CD8-positive, alpha-beta memory T cell (primary cell): ENCODE data around the gene KCTD1. TPM values are rescaled to one million over a fixed set of nuclear protein-coding genes. Genes with fewer than 3 reads are reported as not detected.

Source experiments
- CTCF ChIA-PET: fragments of 350-600 bp; sonication (Branson Sonifier 250); formaldehyde crosslinking; loops from one replicate; lab custom pipeline; 2021; ENCODE audit warnings: antibody characterized with exemption; lab: Charles Lee
- POLR2A ChIA-PET: fragments of 350-600 bp; sonication (Branson Sonifier 250); formaldehyde crosslinking; loops from one replicate; lab custom pipeline; 2021; ENCODE audit warnings: antibody characterized with exemption; lab: Charles Lee
- DNase-seq, 5 donors: peaks; one replicate each; pipeline versions ENCODE4 v3.0.0 to v3.0.0-alpha.2; 2020 to 2022; ENCODE audit warnings: mixed read lengths in 1 of 5
- H3K27ac ChIP-seq: one replicate; pipeline ENCODE4 v1.7.0; 2013; ENCODE audit warnings: low read depth, mild to moderate bottlenecking, low read length, moderate library complexity
- H3K27me3 ChIP-seq: 2 replicates; pipeline ENCODE4 v1.7.0; 2013; ENCODE audit warnings: low read length, mild to moderate bottlenecking; ENCODE audit not compliant: insufficient read depth, poor library complexity, severe bottlenecking
- H3K36me3 ChIP-seq: 2 replicates; pipeline ENCODE4 v1.7.0; 2013; ENCODE audit warnings: mild to moderate bottlenecking, low read length, moderate library complexity; ENCODE audit not compliant: insufficient read depth
- H3K4me1 ChIP-seq: 2 replicates; pipeline ENCODE4 v1.7.0; 2013; ENCODE audit warnings: mild to moderate bottlenecking, low read length, moderate library complexity; ENCODE audit not compliant: insufficient read depth
- H3K4me3 ChIP-seq: 2 replicates; pipeline ENCODE4 v1.7.0; 2013; ENCODE audit warnings: mild to moderate bottlenecking, low read length
- H3K9me3 ChIP-seq: 2 replicates; pipeline ENCODE4 v1.7.0; 2013; ENCODE audit warnings: mild to moderate bottlenecking, low read length
- H3K27ac Mint-ChIP-seq, 8 donors: one replicate each; pipeline ENCODE4 v1.8.0; 2020 to 2021; ENCODE audit warnings: mixed read lengths in 8 of 8, mild to moderate bottlenecking in 6 of 8, inconsistent platforms in 3 of 8, moderate library complexity in 3 of 8
- H3K27me3 Mint-ChIP-seq, 2 donors: one replicate each; pipeline ENCODE4 v1.8.0; 2020 to 2021; ENCODE audit warnings: mixed read lengths in 2 of 2, mild to moderate bottlenecking in 1 of 2, moderate library complexity in 1 of 2
- H3K36me3 Mint-ChIP-seq, 3 donors: one replicate each; pipeline ENCODE4 v1.8.0; 2020 to 2021; ENCODE audit warnings: mixed read lengths in 3 of 3, inconsistent platforms in 1 of 3, mild to moderate bottlenecking in 1 of 3
- H3K4me1 Mint-ChIP-seq, 3 donors: one replicate each; pipeline ENCODE4 v1.8.0; 2020 to 2021; ENCODE audit warnings: mixed read lengths in 3 of 3, inconsistent platforms in 1 of 3, mild to moderate bottlenecking in 1 of 3
- H3K4me3 Mint-ChIP-seq, 7 donors: one replicate each; pipeline ENCODE4 v1.8.0; 2020 to 2021; ENCODE audit warnings: mixed read lengths in 7 of 7, mild to moderate bottlenecking in 6 of 7, moderate library complexity in 4 of 7, inconsistent platforms in 2 of 7
- H3K9me3 Mint-ChIP-seq, 5 donors: one replicate each; pipeline ENCODE4 v1.8.0; 2020 to 2022; ENCODE audit warnings: mixed read lengths in 5 of 5, mild to moderate bottlenecking in 3 of 5, moderate library complexity in 2 of 5, inconsistent platforms in 1 of 5
- polyA plus RNA-seq: library from polyadenylated mRNA; unstranded; fragments of 300-500 nt; fragmentation: Illumina TruSeq; gene quantifications from one replicate; pipeline ENCODE4 v1.2.3, GENCODE V29; 2021
- total RNA-seq, 2 experiments: library from RNA; stranded (reverse); gene quantifications; one replicate each; pipeline ENCODE4 v1.2.3, GENCODE V29; 2021

The KCTD1 gene
- total and polyA plus RNA-seq, 3 experiments from 2014 or later = 0.22 to 4.2 (median 3.5) TPM

DNA sequence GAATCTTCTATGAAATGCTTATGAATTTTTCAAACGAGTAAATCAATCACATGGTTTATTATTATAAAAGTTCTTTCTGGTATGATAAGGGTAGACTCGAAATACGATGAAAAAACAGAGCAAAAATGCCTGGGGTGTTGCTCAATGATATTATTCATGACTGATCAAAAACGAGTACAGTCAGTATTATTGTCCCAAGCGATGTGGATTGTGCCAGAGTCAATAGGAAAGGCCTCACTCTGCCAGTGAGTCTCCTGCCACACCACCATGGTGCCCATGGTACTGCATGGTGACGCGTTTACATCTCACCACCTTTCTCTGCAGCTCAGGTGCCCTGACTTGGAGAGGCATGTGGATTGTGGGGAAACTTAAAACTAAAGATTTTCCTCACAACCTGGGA lies 58.5 kb downstream of the KCTD1 start:
- peaks cover 0 to 4% (median 0%) of the 10 kb centered on the region in 3 donors for H3K36me3 Mint-ChIP-seq
- Histone ChIP-seq H3K9me3 (no peaks in the 10 kb centered on the region), H3K36me3 (no peaks in the 10 kb centered on the region), H3K4me1 (no peaks in the 10 kb centered on the region), H3K27ac (no peak overlapping the region), H3K4me3 (no peak overlapping the region), H3K27me3 (no peaks in the 10 kb centered on the region)
- H3K27ac Mint-ChIP-seq = no peak overlapping the region
- ChIA-PET POLR2A (no interaction called here), CTCF (no interaction called here)
- no peaks in the 10 kb centered on the region for H3K27me3 Mint-ChIP-seq
- H3K4me1 Mint-ChIP-seq = no peaks in the 10 kb centered on the region
- H3K4me3 Mint-ChIP-seq = no peak overlapping the region
- no peaks in the 10 kb centered on the region for H3K9me3 Mint-ChIP-seq
- no peak for DNase-seq

DNA sequence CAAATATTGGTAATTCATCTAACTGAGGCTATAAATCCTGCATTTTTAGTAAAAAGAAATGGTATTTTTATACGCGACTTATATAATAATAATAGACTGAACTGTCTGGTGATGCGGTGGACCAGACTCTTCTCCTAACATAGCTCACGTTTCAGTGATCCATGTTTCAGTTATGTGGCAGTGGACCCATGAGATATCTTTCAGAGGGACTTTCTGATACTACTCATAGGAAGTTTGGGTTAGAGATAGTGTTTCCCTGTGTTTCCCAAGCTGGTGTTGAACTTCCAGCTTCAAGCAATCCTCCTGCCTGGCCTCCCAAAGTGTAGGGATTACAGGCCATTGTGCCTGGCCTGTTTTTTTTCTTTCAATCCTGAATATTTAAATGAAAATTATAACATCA lies 59.2 kb downstream of the KCTD1 start:
- H3K4me3 ChIP-seq = no peak overlapping the region
- POLR2A ChIA-PET = no interaction called here
- H3K9me3 ChIP-seq = no peaks in the 10 kb centered on the region
- Mint-ChIP-seq H3K27me3 (no peaks in the 10 kb centered on the region), H3K9me3 (no peaks in the 10 kb centered on the region), H3K36me3 (peaks cover 0 to 5% (median 0%) of the 10 kb centered on the region in 3 donors), H3K27ac (no peak overlapping the region), H3K4me3 (no peak overlapping the region), H3K4me1 (no peaks in the 10 kb centered on the region)
- CTCF ChIA-PET = no interaction called here
- no peaks in the 10 kb centered on the region for H3K27me3 ChIP-seq
- no peak overlapping the region for H3K27ac ChIP-seq
- H3K4me1 ChIP-seq = no peaks in the 10 kb centered on the region
- H3K36me3 ChIP-seq = no peaks in the 10 kb centered on the region
- no peak for DNase-seq

DNA sequence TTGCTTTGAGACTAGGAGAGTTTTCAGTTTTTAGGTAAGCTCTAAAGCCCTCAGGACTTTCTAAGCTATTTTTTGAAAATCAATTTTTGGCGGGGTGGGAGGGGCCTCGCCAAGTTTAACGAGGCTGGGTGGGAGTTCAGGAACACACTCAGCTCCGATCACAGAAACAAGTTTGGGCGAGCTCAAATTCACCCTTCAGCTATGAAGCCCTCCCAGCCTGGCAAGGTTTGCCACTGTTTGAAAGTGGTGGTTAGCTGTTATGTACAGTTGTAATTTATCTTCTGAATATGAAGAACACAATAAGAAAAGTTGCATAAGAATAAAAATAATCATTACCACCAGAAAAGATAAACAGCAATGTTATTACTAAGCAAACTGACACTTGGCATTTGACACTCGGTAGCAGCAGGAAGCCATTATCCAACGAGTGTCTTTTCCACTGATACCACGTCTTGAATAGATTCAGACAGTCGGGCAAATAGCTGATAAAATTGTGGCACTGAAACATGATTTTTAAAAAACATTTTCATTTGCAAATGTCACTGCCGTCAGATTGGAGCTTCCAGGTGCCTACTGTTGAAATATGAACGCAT lies 59.8 kb downstream of the KCTD1 start:
- Histone ChIP-seq H3K4me1 (no peaks in the 10 kb centered on the region), H3K27me3 (no peaks in the 10 kb centered on the region), H3K36me3 (no peaks in the 10 kb centered on the region), H3K4me3 (no peak overlapping the region), H3K9me3 (no peaks in the 10 kb centered on the region), H3K27ac (no peak overlapping the region)
- no peak for DNase-seq
- Mint-ChIP-seq H3K36me3 (peaks cover 0 to 5% (median 0%) of the 10 kb centered on the region in 3 donors), H3K27me3 (no peaks in the 10 kb centered on the region), H3K9me3 (no peaks in the 10 kb centered on the region), H3K4me3 (no peak overlapping the region), H3K4me1 (no peaks in the 10 kb centered on the region), H3K27ac (no peak overlapping the region)
- ChIA-PET CTCF (interaction anchor here (0.8 kb wide), 1 partner anchor 15 kb away, joined by 3 read pairs; no protein-coding TSS in a partner anchor), POLR2A (no interaction called here)

DNA sequence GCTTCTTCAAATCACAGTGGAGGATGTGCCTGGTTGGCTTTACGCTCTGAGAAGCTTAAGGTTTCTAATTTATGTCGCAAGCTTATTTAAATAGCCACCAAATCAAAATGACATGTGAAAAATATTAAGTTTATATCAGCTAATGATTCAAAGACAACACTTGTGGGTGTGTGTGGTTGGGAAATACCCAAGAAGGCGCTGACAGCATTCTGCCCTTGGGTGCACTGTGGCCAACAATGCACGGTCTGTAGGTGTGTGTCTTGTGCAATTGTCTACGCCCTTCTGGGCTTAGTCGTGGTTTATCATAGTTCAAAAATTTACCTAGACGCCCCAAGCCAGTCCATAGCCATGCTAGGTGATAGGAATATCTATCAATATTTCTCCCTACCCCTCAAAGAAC lies 60.9 kb downstream of the KCTD1 start:
- no peak overlapping the region for H3K4me3 Mint-ChIP-seq
- H3K27me3 Mint-ChIP-seq = no peaks in the 10 kb centered on the region
- CTCF ChIA-PET = no interaction called here
- Histone ChIP-seq H3K9me3 (no peaks in the 10 kb centered on the region), H3K4me1 (no peaks in the 10 kb centered on the region), H3K27ac (no peak overlapping the region), H3K4me3 (no peak overlapping the region), H3K36me3 (no peaks in the 10 kb centered on the region), H3K27me3 (no peaks in the 10 kb centered on the region)
- peaks cover 0 to 5% (median 0%) of the 10 kb centered on the region in 3 donors for H3K36me3 Mint-ChIP-seq
- no peak for DNase-seq
- peak overlapping the region in 1 of 8 donors; percentile 5 for H3K27ac Mint-ChIP-seq
- POLR2A ChIA-PET = no interaction called here
- no peaks in the 10 kb centered on the region for H3K9me3 Mint-ChIP-seq
- no peaks in the 10 kb centered on the region for H3K4me1 Mint-ChIP-seq

DNA sequence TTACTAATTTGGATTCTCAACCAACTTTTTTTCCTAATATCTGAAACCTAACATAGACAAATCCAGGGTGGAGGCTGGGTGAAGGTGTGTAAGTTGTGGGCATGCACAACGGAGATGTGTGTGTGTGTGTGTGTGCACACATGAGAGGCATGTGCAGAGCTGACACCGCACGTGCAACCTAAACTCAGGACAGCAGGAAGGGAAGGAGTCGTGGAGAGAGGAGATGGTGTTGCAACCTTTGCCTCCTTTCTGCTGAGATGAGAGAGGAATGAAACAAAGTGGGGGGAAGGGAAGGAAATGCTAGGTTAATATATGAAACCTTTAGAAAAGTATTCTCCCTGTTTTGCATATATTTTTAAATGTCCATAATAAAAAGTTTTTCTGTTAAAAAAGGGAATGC lies 64.7 kb downstream of the KCTD1 start:
- ChIA-PET CTCF (no interaction called here), POLR2A (no interaction called here)
- no peak overlapping the region for H3K27ac ChIP-seq
- H3K4me1 Mint-ChIP-seq = no peaks in the 10 kb centered on the region
- no peak overlapping the region for H3K4me3 ChIP-seq
- DNase-seq = no peak
- H3K4me1 ChIP-seq = no peaks in the 10 kb centered on the region
- H3K27me3 Mint-ChIP-seq = no peaks in the 10 kb centered on the region
- no peak overlapping the region for H3K4me3 Mint-ChIP-seq
- no peaks in the 10 kb centered on the region for H3K36me3 ChIP-seq
- H3K27ac Mint-ChIP-seq = peak overlapping the region in 2 of 8 donors; percentile 80 to 81
- no peaks in the 10 kb centered on the region for H3K9me3 ChIP-seq
- peaks cover 0 to 1% (median 0%) of the 10 kb centered on the region in 3 donors for H3K36me3 Mint-ChIP-seq
- no peaks in the 10 kb centered on the region for H3K27me3 ChIP-seq
- H3K9me3 Mint-ChIP-seq = no peaks in the 10 kb centered on the region

DNA sequence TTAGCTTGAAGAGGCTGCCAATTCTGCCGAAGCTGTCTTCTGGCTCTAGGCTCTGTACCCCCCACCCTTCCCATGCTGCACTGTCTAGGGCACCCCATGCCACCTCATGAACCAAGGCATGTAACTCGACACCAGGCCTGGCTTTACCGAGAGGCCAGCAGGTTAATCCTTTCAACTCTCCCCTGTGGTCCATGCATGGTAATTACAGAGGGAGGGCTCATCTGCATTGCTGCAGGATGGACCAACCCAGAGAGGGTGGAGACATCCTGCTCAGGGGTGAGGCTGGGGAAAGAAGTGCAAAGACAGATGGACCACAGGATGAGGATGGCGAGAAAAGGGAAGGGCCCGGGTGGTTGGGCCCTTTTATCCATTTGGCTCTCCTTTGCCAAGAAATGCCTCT lies 65.8 kb downstream of the KCTD1 start:
- no peaks in the 10 kb centered on the region for H3K4me1 ChIP-seq
- no peak overlapping the region for H3K4me3 ChIP-seq
- CTCF ChIA-PET = no interaction called here
- no peak overlapping the region for H3K27ac Mint-ChIP-seq
- no peaks in the 10 kb centered on the region for H3K9me3 Mint-ChIP-seq
- POLR2A ChIA-PET = no interaction called here
- H3K4me3 Mint-ChIP-seq = no peak overlapping the region
- H3K4me1 Mint-ChIP-seq = no peaks in the 10 kb centered on the region
- H3K27ac ChIP-seq = no peak overlapping the region
- no peaks in the 10 kb centered on the region for H3K36me3 ChIP-seq
- H3K27me3 ChIP-seq = no peaks in the 10 kb centered on the region
- no peak for DNase-seq
- no peaks in the 10 kb centered on the region for H3K27me3 Mint-ChIP-seq
- H3K36me3 Mint-ChIP-seq = peaks cover 0 to 1% (median 0%) of the 10 kb centered on the region in 3 donors
- no peaks in the 10 kb centered on the region for H3K9me3 ChIP-seq

DNA sequence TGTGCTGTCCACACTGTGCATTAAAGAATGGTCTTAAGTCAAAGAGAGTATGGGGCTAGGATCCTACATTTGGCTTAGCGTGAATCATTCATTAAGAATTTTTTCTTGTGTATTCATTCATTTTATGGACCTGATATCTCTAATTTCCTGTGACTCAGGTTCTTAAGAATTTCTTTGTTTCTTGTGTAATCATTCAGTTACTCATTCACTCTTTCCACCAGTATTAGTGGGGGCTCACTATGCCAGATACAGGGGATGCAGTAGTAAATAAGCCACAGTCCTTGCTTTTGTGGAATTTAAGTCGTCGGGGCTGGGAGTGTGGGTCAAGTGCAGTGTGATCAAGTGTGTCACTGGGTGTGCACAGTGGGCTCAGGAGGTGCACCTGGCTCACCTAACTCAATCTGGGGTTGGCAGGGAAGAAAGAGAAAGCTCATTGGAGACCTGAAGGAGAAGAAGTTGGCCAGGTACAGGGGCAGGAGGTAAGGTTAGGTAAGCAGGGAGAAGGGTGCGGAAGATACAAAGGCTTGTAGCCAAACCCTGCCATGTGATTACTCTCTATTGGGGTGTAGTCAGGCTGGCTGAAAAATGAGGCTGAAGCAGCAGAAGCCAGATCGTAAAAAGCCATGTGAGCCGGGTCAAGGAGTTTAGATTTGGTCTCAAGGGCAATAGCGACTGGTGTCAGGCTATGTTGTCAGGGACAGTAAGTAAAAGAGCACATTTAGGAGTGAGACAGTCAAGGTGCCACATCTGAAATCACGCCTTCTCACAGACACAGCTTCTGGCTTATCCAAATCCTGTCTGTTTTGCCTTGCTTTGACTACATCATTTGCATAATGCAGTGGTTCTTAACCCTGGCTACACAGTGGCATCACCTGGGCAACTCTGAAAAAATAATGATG lies 67.2 kb downstream of the KCTD1 start:
- no peaks in the 10 kb centered on the region for H3K4me1 ChIP-seq
- ChIA-PET POLR2A (no interaction called here), CTCF (no interaction called here)
- no peaks in the 10 kb centered on the region for H3K9me3 ChIP-seq
- no peak overlapping the region for H3K4me3 ChIP-seq
- H3K27ac Mint-ChIP-seq = peak overlapping the region in 1 of 8 donors; percentile 47
- H3K36me3 ChIP-seq = no peaks in the 10 kb centered on the region
- H3K36me3 Mint-ChIP-seq = peaks cover 0 to 1% (median 0%) of the 10 kb centered on the region in 3 donors
- no peak for DNase-seq
- H3K27me3 ChIP-seq = no peaks in the 10 kb centered on the region
- H3K27me3 Mint-ChIP-seq = no peaks in the 10 kb centered on the region
- H3K9me3 Mint-ChIP-seq = no peaks in the 10 kb centered on the region
- no peaks in the 10 kb centered on the region for H3K4me1 Mint-ChIP-seq
- H3K27ac ChIP-seq = no peak overlapping the region
- H3K4me3 Mint-ChIP-seq = no peak overlapping the region

DNA sequence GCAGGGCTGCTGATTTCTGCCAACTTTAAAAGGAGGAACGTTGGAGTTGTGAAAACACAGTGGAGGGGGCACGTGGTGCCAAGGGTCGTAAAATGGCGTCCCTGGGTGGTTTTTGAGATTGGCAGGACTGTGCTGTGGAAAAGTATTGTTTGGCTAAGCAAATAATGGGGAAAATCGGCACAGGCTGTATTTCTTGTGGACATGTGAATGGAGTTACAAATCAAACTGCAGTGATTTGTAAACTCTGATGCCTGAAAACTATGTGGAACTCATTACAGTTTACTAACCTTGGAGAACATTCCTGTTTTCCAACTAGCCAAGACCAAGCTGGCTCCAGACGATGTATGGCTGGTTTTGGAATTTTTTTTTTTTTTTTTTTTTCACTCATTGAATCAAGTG lies 68.7 kb downstream of the KCTD1 start:
- no peak overlapping the region for H3K27ac Mint-ChIP-seq
- POLR2A ChIA-PET = no interaction called here
- Histone ChIP-seq H3K9me3 (no peaks in the 10 kb centered on the region), H3K4me3 (no peak overlapping the region), H3K4me1 (no peaks in the 10 kb centered on the region), H3K27me3 (no peaks in the 10 kb centered on the region), H3K36me3 (no peaks in the 10 kb centered on the region), H3K27ac (no peak overlapping the region)
- H3K27me3 Mint-ChIP-seq = no peaks in the 10 kb centered on the region
- H3K9me3 Mint-ChIP-seq = no peaks in the 10 kb centered on the region
- no peaks in the 10 kb centered on the region for H3K4me1 Mint-ChIP-seq
- peaks cover 0 to 2% (median 2%) of the 10 kb centered on the region in 3 donors for H3K36me3 Mint-ChIP-seq
- CTCF ChIA-PET = no interaction called here
- H3K4me3 Mint-ChIP-seq = no peak overlapping the region
- no peak for DNase-seq
